Activated CD8-positive, alpha-beta T cell treated with anti-CD3 and anti-CD28 coated beads for 36 hours (primary cell): ENCODE measurements around the gene SAAL1. TPM values are rescaled to one million over a fixed set of nuclear protein-coding genes. Genes with fewer than 3 reads are reported as not detected.

Source experiments
- ATAC-seq: fragments of 200-7000 bp; cut with Tn5 transposase; one replicate; pipeline ENCODE4 v1.10.0; 2021; ENCODE audit warnings: mild to moderate bottlenecking, moderate library complexity
- CTCF ChIA-PET: fragments of 350-600 bp; sonication (Branson Sonifier 250); formaldehyde crosslinking; loops from one replicate; lab custom pipeline; 2021; ENCODE audit warnings: antibody characterized with exemption; lab: Charles Lee
- POLR2A ChIA-PET: fragments of 350-600 bp; sonication (Branson Sonifier 250); formaldehyde crosslinking; loops from one replicate; lab custom pipeline; 2021; ENCODE audit warnings: antibody characterized with exemption; lab: Charles Lee
- DNase-seq: peaks from one replicate; pipeline ENCODE4 v3.0.0-alpha.2; 2020
- H3K27ac Mint-ChIP-seq: one replicate; pipeline ENCODE4 v1.8.0; 2021; ENCODE audit warnings: mild to moderate bottlenecking, mixed read lengths
- H3K27me3 Mint-ChIP-seq: one replicate; pipeline ENCODE4 v1.8.0; 2021; ENCODE audit warnings: mixed read lengths
- H3K36me3 Mint-ChIP-seq: one replicate; pipeline ENCODE4 v1.8.0; 2021; ENCODE audit warnings: low read depth, mixed read lengths
- H3K4me1 Mint-ChIP-seq: one replicate; pipeline ENCODE4 v1.8.0; 2021; ENCODE audit warnings: low read depth, mixed read lengths
- H3K4me3 Mint-ChIP-seq: one replicate; pipeline ENCODE4 v1.8.0; 2021; ENCODE audit warnings: mild to moderate bottlenecking, moderate library complexity, mixed read lengths
- H3K9me3 Mint-ChIP-seq: one replicate; pipeline ENCODE4 v1.8.0; 2021; ENCODE audit warnings: mixed read lengths
- intact Hi-C: fragments of 100-400 bp; cut with micrococcal nuclease; formaldehyde crosslinking; loops from one replicate; pipeline ENCODE4 v1.10.0; 2022
- total RNA-seq, 2 experiments: library from RNA; stranded (reverse); gene quantifications; one replicate each; pipeline ENCODE4 v1.2.3, GENCODE V29; 2021
- TF ChIP-seq, protein P1 (sequence below): fragments of 200-600 bp; IDR thresholded peaks from one replicate; pipeline ENCODE4 v1.8.0; 2022; ENCODE audit warnings: antibody characterized with exemption, mild to moderate bottlenecking

Gene SAAL1
- total RNA-seq, 2 experiments from 2014 or later: 38.1 to 39.9 TPM

DNA sequence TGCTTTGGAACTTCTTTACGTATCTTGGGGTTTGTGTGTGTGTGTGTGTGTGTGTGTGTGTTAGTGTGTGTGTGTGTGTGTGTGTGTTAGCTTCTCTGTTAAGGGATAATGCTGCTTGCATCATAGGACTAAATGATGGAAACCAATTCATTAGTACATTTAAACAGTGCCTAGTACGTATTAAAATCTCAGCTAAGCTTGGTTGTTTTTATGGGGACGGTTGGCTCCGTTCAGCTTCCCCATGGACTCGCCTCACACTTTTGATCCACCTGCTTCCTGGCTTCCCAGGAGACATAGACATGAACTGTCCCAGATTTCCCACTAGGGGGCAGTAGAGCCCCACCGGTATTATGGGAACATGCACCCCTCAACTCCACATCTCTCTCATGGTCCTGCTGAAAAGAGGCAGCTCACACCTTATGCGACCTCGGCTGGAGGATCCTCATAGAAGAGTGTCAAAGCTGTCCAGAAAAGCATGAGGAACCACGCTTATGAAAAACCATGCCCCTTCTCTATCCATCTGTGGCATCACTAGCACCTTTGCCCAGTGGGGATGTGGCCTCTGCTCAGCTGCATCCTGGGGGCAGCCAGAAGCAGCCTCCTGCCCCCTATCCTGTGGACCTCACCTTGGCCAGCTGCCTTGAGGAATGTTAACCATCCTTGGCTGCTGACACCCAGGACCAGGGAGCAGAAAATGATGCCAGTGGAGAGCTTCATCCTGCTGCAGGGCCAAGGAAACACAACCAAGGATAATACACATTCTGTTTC is 9.7 kb upstream of the SAAL1 start:
- intact Hi-C loops: loop anchor here (2.0 kb wide), 1 partner anchor 87 kb away; no protein-coding TSS in a partner anchor
- ChIA-PET POLR2A (interaction anchor here (0.6 to 1.7 kb wide), 2 partner anchors 9 to 197 kb away, joined by 3 to 7 read pairs; partner anchors contain the start of gene SAAL1), CTCF (interaction anchor here (0.6 to 4.1 kb wide), 67 partner anchors 9 to 687 kb away, joined by 3 to 41 read pairs (median 4); partner anchors contain the start of genes GTF2H1, HPS5, MRGPRX3 and SAAL1)
- Mint-ChIP-seq H3K27ac (no peak overlapping the region), H3K27me3 (peaks cover 7% of the 10 kb centered on the region), H3K4me3 (no peak overlapping the region), H3K9me3 (no peaks in the 10 kb centered on the region), H3K36me3 (no peaks in the 10 kb centered on the region), H3K4me1 (no peaks in the 10 kb centered on the region)
- ATAC-seq (peak; percentile 91), DNase-seq (peak; percentile 72)
- TF ChIP-seq, protein P1, sequence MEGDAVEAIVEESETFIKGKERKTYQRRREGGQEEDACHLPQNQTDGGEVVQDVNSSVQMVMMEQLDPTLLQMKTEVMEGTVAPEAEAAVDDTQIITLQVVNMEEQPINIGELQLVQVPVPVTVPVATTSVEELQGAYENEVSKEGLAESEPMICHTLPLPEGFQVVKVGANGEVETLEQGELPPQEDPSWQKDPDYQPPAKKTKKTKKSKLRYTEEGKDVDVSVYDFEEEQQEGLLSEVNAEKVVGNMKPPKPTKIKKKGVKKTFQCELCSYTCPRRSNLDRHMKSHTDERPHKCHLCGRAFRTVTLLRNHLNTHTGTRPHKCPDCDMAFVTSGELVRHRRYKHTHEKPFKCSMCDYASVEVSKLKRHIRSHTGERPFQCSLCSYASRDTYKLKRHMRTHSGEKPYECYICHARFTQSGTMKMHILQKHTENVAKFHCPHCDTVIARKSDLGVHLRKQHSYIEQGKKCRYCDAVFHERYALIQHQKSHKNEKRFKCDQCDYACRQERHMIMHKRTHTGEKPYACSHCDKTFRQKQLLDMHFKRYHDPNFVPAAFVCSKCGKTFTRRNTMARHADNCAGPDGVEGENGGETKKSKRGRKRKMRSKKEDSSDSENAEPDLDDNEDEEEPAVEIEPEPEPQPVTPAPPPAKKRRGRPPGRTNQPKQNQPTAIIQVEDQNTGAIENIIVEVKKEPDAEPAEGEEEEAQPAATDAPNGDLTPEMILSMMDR: peak; percentile 84

DNA sequence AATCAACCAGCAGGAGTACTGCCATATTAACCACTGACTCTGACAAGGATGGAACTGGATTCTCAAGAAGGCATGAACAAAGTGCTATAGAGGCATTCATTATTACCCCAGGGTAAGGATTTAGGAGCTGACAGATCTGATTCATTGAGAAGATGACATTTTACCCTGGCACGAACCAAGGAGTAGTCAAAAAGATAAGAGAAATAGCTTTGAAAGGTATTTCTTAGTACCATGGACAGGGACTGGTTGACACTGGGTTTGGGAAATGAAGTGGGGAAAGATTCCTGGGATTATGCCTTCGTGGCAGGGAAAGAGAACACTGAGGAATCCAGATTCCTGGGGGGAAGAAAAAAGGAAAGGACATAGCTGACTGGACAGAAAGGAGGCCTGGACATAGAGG is 5.1 kb upstream of the SAAL1 start:
- CTCF ChIA-PET: interaction anchor here (1.0 to 1.8 kb wide), 4 partner anchors 93 to 654 kb away, joined by 3 to 10 read pairs (median 4); partner anchors contain the start of gene TSG101
- Mint-ChIP-seq H3K4me3 (no peak overlapping the region), H3K36me3 (no peaks in the 10 kb centered on the region), H3K4me1 (peaks cover 8% of the 10 kb centered on the region), H3K27me3 (peaks cover 7% of the 10 kb centered on the region), H3K9me3 (no peaks in the 10 kb centered on the region), H3K27ac (no peak overlapping the region)
- no peak for ATAC-seq
- DNase-seq: no peak
- TF ChIP-seq, protein P1: no peak
- POLR2A ChIA-PET: interaction anchor here (1.1 kb wide), 1 partner anchor 26 kb away, joined by 3 read pairs; no protein-coding TSS in a partner anchor
- intact Hi-C loops: no loop called here

DNA sequence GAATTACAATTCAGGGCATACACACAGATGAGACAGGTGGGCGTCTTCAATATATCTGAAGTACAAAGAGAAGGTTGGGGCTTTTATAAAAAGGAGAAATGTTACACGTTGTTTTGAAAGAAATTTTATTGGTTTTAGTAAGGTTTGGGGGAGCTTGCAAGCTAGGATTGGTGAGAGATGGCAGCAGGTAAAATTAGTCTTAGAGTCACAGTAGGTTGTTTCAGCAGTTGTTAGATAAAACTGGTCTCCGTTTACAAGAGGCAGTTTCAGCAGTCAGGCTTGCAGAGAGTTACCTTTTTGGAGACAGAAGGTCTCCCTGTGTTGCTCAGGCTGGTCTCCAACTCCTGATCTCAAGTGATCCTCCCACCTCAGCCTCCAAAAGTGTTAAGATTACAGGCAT is 2.4 kb upstream of the SAAL1 start:
- Mint-ChIP-seq H3K4me1 (peaks cover 24% of the 10 kb centered on the region), H3K27ac (no peak overlapping the region), H3K36me3 (peaks cover 7% of the 10 kb centered on the region), H3K4me3 (no peak overlapping the region), H3K9me3 (no peaks in the 10 kb centered on the region), H3K27me3 (peaks cover 5% of the 10 kb centered on the region)
- TF ChIP-seq, protein P1: no peak
- ATAC-seq (no peak), DNase-seq (no peak)
- intact Hi-C loops: loop anchor here (5.0 kb wide), 1 partner anchor 96 kb away; the partner anchor contains the start of gene SERGEF
- ChIA-PET CTCF (interaction anchor here (1.0 kb wide), 1 partner anchor 120 kb away, joined by 3 read pairs; no protein-coding TSS in a partner anchor), POLR2A (no interaction called here)

DNA sequence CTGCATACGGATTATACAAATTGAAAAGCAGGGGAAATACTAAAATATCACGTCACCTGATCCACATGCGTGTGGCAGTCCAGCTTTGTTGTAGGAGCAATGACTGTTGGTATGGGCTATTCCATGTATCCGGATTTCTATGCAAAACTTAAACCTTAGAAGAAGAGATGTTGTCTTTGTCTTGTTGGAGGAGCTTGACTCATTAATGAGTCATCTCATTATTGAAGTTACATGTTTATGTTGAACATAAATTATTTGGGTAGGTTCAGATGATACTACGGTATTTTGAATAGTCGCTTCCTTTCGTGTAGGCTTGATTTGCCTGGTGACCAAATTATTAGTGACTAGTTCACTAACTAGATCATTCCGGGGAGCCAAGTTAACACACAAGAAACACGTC is 806 bp upstream of the SAAL1 start:
- ChIA-PET POLR2A (interaction anchor here (0.7 to 1.5 kb wide), 5 partner anchors 9 to 527 kb away, joined by 3 to 7 read pairs (median 3); partner anchors contain the start of genes SPTY2D1 and TSG101), CTCF (interaction anchor here (0.9 to 1.8 kb wide), 17 partner anchors 8 to 668 kb away, joined by 3 to 20 read pairs (median 4); no protein-coding TSS in a partner anchor)
- Mint-ChIP-seq H3K4me1 (peaks cover 34% of the 10 kb centered on the region), H3K4me3 (peak overlapping the region; percentile 89), H3K9me3 (no peaks in the 10 kb centered on the region), H3K27ac (no peak overlapping the region), H3K36me3 (peaks cover 20% of the 10 kb centered on the region), H3K27me3 (peaks cover 3% of the 10 kb centered on the region)
- TF ChIP-seq, protein P1: no peak
- DNase-seq (no peak), ATAC-seq (no peak)
- intact Hi-C loops: loop anchor here (5.0 kb wide), 1 partner anchor 94 kb away; the partner anchor contains the start of gene SERGEF
